Measurements from ENCODE around the gene SERPING1.

DNA sequence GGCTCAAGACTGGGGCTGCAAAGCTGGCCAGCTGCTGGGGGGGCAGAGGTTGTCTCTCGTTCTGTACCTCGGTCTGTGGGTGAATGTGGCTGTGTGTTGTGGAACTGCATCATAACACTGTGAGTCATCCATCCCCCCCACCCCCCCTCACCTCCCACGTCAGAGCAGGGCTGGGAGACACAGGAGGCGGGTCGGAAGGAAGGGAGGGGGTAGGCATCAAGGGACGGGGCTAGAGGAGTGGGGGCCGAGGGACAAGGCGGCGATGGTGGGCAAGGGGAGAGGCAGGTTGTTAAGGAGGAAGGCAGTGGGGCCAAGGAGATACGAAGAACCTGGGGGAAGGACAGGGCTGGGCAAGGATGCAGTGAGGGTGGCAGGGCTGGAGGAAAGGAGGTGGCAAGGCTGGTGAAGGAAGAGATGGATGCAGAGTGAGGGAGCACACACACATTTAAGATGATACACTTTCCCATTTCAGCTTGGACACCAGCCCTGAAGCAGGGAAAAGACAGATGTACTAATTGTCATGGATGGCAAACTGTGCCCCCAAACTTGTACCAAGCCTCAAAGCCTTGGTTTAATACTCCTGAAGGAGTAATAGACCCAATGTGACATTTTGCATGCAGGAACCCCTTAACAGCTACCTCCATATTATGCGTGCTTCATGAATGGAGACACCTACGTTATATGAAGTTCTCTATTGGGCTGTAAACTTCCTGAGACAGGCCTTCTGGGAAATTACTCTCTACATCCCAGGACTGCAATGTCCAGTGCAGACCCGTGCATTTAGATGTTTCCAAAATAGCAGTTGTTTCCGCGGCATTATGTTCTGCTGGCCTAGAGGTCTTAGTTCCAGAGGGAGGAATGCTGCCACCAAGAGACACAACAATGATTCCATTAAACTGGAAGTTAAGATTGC is 52.6 kb downstream of the SERPING1 start, which contains the start of gene YPEL4:
- TF ChIP-seq, protein P1, sequence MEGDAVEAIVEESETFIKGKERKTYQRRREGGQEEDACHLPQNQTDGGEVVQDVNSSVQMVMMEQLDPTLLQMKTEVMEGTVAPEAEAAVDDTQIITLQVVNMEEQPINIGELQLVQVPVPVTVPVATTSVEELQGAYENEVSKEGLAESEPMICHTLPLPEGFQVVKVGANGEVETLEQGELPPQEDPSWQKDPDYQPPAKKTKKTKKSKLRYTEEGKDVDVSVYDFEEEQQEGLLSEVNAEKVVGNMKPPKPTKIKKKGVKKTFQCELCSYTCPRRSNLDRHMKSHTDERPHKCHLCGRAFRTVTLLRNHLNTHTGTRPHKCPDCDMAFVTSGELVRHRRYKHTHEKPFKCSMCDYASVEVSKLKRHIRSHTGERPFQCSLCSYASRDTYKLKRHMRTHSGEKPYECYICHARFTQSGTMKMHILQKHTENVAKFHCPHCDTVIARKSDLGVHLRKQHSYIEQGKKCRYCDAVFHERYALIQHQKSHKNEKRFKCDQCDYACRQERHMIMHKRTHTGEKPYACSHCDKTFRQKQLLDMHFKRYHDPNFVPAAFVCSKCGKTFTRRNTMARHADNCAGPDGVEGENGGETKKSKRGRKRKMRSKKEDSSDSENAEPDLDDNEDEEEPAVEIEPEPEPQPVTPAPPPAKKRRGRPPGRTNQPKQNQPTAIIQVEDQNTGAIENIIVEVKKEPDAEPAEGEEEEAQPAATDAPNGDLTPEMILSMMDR (IDR thresholded peaks at IDR 0.05; ENCODE audit: low read length) = no peak
- no peak for TF ChIP-seq EZH2 (IDR thresholded peaks at IDR 0.05; ENCODE audit: borderline replicate concordance, low read length)

Measured in OCI-LY1 (cell line).